PC-9 (cell line): ENCODE results near the gene SPATA20. TPM values are rescaled to one million over a fixed set of nuclear protein-coding genes. Genes with fewer than 3 reads are reported as not detected.

Source experiments
- BruUV-seq: library from RNA; stranded (reverse); fragments of 400-500 nt; replicated peaks from 2 replicates; lab custom pipeline; 2021; lab: Mats Ljungman, UMichigan
- CTCF ChIA-PET: fragments of 300-600 bp; sonication (Branson Sonifier 250); formaldehyde crosslinking; loops from one replicate; lab custom pipeline; 2022; ENCODE audit warnings: antibody characterized with exemption; lab: Charles Lee
- POLR2A ChIA-PET: fragments of 300-600 bp; sonication (Branson Sonifier 250); formaldehyde crosslinking; loops from one replicate; lab custom pipeline; 2022; ENCODE audit warnings: antibody characterized with exemption; ENCODE audit not compliant: unreplicated experiment; lab: Charles Lee
- DNase-seq, 2 experiments: peaks; one replicate each; pipeline versions ENCODE4 v3.0.0 to v3.0.0-alpha.2; 2015 to 2022; ENCODE audit warnings: mixed read lengths in 1 of 2
- H2AFZ ChIP-seq: fragments of 200-600 bp; sonication (generic); 2 replicates; pipeline ENCODE4 v1.8.1; 2017; ENCODE audit warnings: antibody characterized with exemption
- H3F3A ChIP-seq: fragments of 200-600 bp; sonication (generic); 2 replicates; pipeline ENCODE4 v1.8.1; 2017; ENCODE audit warnings: antibody characterized with exemption, mild to moderate bottlenecking, low read depth; ENCODE audit not compliant: insufficient read depth
- H3K27ac ChIP-seq: fragments of 200-600 bp; sonication (generic); 2 replicates; pipeline ENCODE4 v1.6.1; 2016; ENCODE audit warnings: mixed run types
- H3K27me3 ChIP-seq: fragments of 200-600 bp; sonication (generic); 2 replicates; pipeline ENCODE4 v1.6.1; 2016; ENCODE audit warnings: low read depth, mixed run types; ENCODE audit not compliant: insufficient read depth
- H3K36me3 ChIP-seq: fragments of 200-600 bp; sonication (generic); 2 replicates; pipeline ENCODE4 v1.6.1; 2016; ENCODE audit warnings: low read depth, mixed run types
- H3K4me1 ChIP-seq: fragments of 200-600 bp; sonication (generic); replicated peaks from 2 replicates; pipeline ENCODE4 v1.6.1; 2016; ENCODE audit warnings: mixed run types; ENCODE audit not compliant: insufficient read depth
- H3K4me2 ChIP-seq: fragments of 200-600 bp; sonication (generic); 2 replicates; pipeline ENCODE4 v1.6.1; 2017; ENCODE audit warnings: mixed run types
- H3K4me3 ChIP-seq: fragments of 200-600 bp; sonication (generic); 2 replicates; pipeline ENCODE4 v1.6.1; 2016; ENCODE audit warnings: mixed run types
- H3K79me2 ChIP-seq: fragments of 200-600 bp; sonication (generic); 2 replicates; pipeline ENCODE4 v1.6.1; 2017; ENCODE audit warnings: low read depth, mixed run types
- H3K9me2 ChIP-seq: fragments of 200-600 bp; sonication (generic); 2 replicates; pipeline ENCODE4 v1.8.1; 2017; ENCODE audit warnings: mild to moderate bottlenecking; ENCODE audit not compliant: insufficient read depth
- H3K9me3 ChIP-seq: fragments of 200-600 bp; sonication (generic); 2 replicates; pipeline ENCODE4 v1.8.1; 2016; ENCODE audit warnings: low read depth; ENCODE audit not compliant: insufficient read depth
- H4K20me1 ChIP-seq: fragments of 200-600 bp; sonication (generic); 2 replicates; pipeline ENCODE4 v1.8.1; 2017; ENCODE audit not compliant: insufficient read depth
- CTCF ChIP-seq: fragments of 200-600 bp; sonication (generic); conservative IDR thresholded peaks from 2 replicates; pipeline ENCODE4 v1.6.1; 2017; ENCODE audit warnings: mixed run types, antibody characterized with exemption, mild to moderate bottlenecking, moderate library complexity
- EZH2 ChIP-seq: fragments of 200-600 bp; sonication (generic); IDR thresholded peaks from 2 replicates; pipeline ENCODE4 v1.8.0; 2017; ENCODE audit warnings: antibody characterized with exemption, low read depth
- intact Hi-C: fragments of 100-400 bp; cut with micrococcal nuclease; formaldehyde crosslinking; loops from one replicate; pipeline ENCODE4 v1.10.0; 2022; ENCODE audit not compliant: unreplicated experiment
- total RNA-seq: library from RNA; stranded (reverse); gene quantifications from 2 replicates; pipeline ENCODE4 v1.2.3, GENCODE V29; 2021

The SPATA20 gene
- total RNA-seq, 1 experiment from 2014 or later, result 41.5 TPM

GRCh38 chr17:50538549-50539410 lies 8.2 kb upstream of the SPATA20 start:
- peaks cover 18% of the 10 kb centered on the region for H3K79me2 ChIP-seq

GRCh38 chr17:50539762-50540559 lies 7.0 kb upstream of the SPATA20 start:
- H3K36me3 ChIP-seq, result peaks cover 4% of the 10 kb centered on the region; the same call in 1 of the 2 replicates
- no peak overlapping the region for H3K4me3 ChIP-seq
- no peaks in the 10 kb centered on the region for H3K9me2 ChIP-seq
- no peak overlapping the region for H3K4me2 ChIP-seq
- ChIA-PET POLR2A (no interaction called here), CTCF (no interaction called here)
- no peak overlapping the region for H2AFZ ChIP-seq
- peaks cover 24% of the 10 kb centered on the region; the same call in 1 of the 2 replicates for H3F3A ChIP-seq
- DNase-seq, result peak in 1 of 2 experiments; percentile 53
- no peaks in the 10 kb centered on the region for H3K27me3 ChIP-seq
- peaks cover 12% of the 10 kb centered on the region for H3K4me1 ChIP-seq
- no peaks in the 10 kb centered on the region; the same call in none of the 2 replicates for H4K20me1 ChIP-seq
- peaks cover 12% of the 10 kb centered on the region for H3K79me2 ChIP-seq
- intact Hi-C loops, result loop anchor here (10.0 kb wide), 1 partner anchor 415 kb away; no protein-coding TSS in a partner anchor
- TF ChIP-seq EZH2 (no peak), CTCF (no peak)
- no peaks in the 10 kb centered on the region for H3K9me3 ChIP-seq
- no peak overlapping the region for H3K27ac ChIP-seq
- no TSS peak for BruUV-seq

More at GRCh38 chr17:50538549-50539410, 8.2 kb upstream of the SPATA20 start:
- H4K20me1 ChIP-seq, result no peaks in the 10 kb centered on the region; the same call in none of the 2 replicates
- no peak overlapping the region for H3K4me2 ChIP-seq
- TF ChIP-seq CTCF (no peak), EZH2 (no peak)
- intact Hi-C loops, result no loop called here
- DNase-seq, result no peak
- H3K36me3 ChIP-seq, result peaks cover 4% of the 10 kb centered on the region; the same call in 1 of the 2 replicates
- H3K4me1 ChIP-seq, result peaks cover 23% of the 10 kb centered on the region
- POLR2A ChIA-PET, result no interaction called here
- BruUV-seq, result no TSS peak
- no peak overlapping the region for H3K27ac ChIP-seq
- H3K9me3 ChIP-seq, result no peaks in the 10 kb centered on the region
- CTCF ChIA-PET, result no interaction called here
- H3F3A ChIP-seq, result peaks cover 28% of the 10 kb centered on the region
- no peaks in the 10 kb centered on the region for H3K9me2 ChIP-seq
- no peaks in the 10 kb centered on the region for H3K27me3 ChIP-seq
- no peak overlapping the region for H2AFZ ChIP-seq
- no peak overlapping the region for H3K4me3 ChIP-seq
